ENCODE data around the gene AOPEP.

DNA sequence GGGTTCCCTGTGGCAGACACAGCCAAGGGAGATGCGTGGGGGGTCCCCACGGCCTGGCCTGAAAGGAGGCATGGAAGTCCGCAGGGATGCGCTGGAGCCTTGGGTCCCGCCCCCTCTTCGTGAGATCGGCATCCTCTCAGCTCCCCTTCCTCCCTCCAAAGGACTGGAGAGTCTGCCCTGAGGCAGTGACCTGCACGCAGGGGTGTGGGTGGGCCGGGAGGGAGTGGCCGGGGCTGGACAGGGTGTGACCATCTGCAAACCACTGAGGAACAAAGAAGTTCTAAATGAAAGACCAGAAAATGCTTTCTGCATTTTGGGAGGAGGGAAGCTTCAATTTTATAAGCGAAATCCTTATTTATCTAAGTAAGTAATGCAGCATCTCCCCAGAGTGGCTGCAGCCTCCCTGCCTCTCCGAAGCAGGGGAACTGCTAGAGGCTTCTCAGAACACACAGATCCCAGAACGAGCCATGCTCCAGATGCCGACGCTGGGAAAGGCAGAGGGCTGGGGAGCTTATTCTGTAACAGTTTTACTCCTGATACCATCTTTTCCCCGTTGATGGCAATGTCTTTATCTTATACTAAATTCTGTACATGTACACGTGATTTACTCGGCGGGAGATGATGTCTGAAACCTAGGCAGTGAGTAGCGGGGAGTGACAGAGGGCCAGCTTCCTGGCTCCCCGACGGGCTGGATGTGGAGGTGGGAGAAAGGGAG lies 369.3 kb downstream of the AOPEP start:
- TF ChIP-seq, protein P1, sequence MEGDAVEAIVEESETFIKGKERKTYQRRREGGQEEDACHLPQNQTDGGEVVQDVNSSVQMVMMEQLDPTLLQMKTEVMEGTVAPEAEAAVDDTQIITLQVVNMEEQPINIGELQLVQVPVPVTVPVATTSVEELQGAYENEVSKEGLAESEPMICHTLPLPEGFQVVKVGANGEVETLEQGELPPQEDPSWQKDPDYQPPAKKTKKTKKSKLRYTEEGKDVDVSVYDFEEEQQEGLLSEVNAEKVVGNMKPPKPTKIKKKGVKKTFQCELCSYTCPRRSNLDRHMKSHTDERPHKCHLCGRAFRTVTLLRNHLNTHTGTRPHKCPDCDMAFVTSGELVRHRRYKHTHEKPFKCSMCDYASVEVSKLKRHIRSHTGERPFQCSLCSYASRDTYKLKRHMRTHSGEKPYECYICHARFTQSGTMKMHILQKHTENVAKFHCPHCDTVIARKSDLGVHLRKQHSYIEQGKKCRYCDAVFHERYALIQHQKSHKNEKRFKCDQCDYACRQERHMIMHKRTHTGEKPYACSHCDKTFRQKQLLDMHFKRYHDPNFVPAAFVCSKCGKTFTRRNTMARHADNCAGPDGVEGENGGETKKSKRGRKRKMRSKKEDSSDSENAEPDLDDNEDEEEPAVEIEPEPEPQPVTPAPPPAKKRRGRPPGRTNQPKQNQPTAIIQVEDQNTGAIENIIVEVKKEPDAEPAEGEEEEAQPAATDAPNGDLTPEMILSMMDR (IDR thresholded peaks at IDR 0.05; ENCODE audit: insufficient read depth, low read depth, low read length): no peak
- TF ChIP-seq EZH2 (IDR thresholded peaks at IDR 0.05; ENCODE audit: insufficient read depth, low read length): no peak

Measured in astrocyte (in vitro differentiated cells and primary cell).